HG03442 (cell line): ENCODE measurements around the gene PCNX2.
A peak's percentile ranks its signal among the peaks of the same experiment; 100 is the strongest.

Experiments used
- ATAC-seq: cut with Tn5 transposase; IDR thresholded peaks from one replicate; pipeline ENCODE4 v1.9.1; 2021; ENCODE audit warnings: mild to moderate bottlenecking, moderate library complexity; ENCODE audit not compliant: unreplicated experiment

PCNX2 gene

GRCh38 chr1:233320023-233320422 lies 24.5 kb upstream of the PCNX2 start:
- no peak for ATAC-seq

- ATAC-seq: no peak
Observed at GRCh38 chr1:233319272-233319671, 23.7 kb upstream of the PCNX2 start.

- no peak for ATAC-seq
Observed at GRCh38 chr1:233316473-233316872, 20.9 kb upstream of the PCNX2 start.

GRCh38 chr1:233315718-233316301 lies 20.3 kb upstream of the PCNX2 start:
- ATAC-seq: no peak

GRCh38 chr1:233313434-233314155 lies 18.1 kb upstream of the PCNX2 start:
- ATAC-seq: no peak

- ATAC-seq: no peak
Observed at GRCh38 chr1:233304489-233305102, 9.1 kb upstream of the PCNX2 start.

- no peak for ATAC-seq
Observed at GRCh38 chr1:233300326-233300725, 4.8 kb upstream of the PCNX2 start.

- ATAC-seq: no peak
Observed at GRCh38 chr1:233299450-233299849, 3.9 kb upstream of the PCNX2 start.

DNA sequence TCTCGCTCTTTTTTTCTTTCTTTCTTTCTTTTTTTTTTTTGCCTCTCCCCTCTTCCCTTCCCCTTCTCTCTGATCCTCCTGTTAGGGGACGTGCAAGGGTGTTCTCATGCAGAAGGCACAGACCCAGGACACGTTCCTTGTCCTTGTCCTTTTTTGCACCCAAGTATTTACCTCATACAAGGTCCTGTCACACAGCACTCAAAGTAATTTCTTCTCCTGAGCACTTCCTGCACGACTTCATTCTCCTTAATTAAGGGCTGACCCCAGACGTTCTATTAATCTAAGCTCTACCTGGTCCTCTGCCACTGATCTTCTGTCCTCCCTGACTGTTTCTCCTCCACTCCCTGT lies 424 bp upstream of the PCNX2 start:
- no peak for ATAC-seq

- peak; percentile 47 for ATAC-seq
Observed at GRCh38 chr1:233294913-233295236, 650 bp downstream of the PCNX2 start.

- ATAC-seq: no peak
Observed at GRCh38 chr1:233293556-233294446, 1.7 kb downstream of the PCNX2 start.

DNA sequence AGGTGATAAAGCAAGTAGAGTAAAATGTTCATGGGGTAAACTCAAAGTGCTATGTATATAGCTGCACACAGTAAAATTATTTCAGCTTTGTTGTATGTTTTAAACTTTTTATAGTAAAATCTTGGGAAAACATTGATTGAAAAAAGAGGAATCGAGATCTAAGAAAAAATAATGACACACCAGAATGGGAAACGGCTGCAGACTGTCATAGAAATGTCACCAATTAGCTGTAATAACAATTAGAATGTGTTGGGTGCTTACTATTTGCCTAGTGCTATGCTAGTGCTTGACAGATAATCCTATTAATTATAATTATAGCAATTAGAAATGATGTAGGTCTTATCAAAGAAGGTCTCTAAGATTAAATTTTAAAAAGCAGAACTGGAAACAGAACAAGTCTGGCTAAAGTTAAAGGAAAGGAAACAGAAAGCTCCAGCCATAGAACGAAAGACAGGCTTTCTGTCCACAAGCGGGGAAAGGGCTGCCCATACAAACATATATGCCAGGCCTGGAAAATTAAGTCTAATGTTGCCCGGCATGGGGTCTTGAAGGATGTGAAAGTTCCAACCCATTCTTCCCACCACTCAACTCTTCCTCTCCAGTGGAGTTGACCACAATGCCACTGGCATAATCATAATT lies 5.0 kb downstream of the PCNX2 start:
- no peak for ATAC-seq

- ATAC-seq: no peak
Observed at GRCh38 chr1:233289676-233290075, 5.8 kb downstream of the PCNX2 start.

DNA sequence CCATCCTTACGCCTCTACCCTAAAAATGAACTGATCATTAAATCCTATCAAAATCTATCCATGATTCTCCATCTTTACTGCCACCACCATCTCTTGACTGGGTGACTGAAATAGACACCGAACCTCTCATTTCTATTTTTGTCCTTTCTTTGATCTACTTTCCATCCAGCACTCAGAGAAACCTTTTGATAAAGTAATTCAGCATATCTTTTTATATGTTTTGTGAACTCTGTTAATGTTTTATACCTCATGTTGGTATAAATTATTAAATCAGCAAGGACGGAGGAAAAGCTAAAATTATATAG lies 13.0 kb downstream of the PCNX2 start:
- ATAC-seq: no peak

- peak; percentile 91 for ATAC-seq
Observed at GRCh38 chr1:233281711-233282581, 13.6 kb downstream of the PCNX2 start.

DNA sequence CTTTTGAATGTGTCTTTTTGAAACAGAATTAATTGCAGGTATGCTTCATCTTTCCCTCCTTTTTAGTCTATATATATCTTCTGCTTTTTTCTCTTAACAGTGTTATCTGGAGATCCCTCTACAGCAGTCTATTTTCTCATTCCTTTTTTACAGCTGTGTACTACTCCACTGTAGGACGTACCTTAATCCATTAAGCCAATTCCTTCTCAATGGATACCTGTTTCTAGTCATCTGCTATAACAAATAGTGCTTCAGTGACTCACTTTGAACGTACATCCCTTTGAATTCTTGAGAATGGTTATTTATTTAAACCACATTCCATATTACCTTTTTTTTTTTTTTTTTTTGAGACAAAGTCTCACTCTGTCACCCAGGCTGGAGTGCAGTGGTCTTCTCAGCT lies 15.6 kb downstream of the PCNX2 start:
- ATAC-seq: no peak

- no peak for ATAC-seq
Observed at GRCh38 chr1:233278631-233279030, 16.9 kb downstream of the PCNX2 start.

DNA sequence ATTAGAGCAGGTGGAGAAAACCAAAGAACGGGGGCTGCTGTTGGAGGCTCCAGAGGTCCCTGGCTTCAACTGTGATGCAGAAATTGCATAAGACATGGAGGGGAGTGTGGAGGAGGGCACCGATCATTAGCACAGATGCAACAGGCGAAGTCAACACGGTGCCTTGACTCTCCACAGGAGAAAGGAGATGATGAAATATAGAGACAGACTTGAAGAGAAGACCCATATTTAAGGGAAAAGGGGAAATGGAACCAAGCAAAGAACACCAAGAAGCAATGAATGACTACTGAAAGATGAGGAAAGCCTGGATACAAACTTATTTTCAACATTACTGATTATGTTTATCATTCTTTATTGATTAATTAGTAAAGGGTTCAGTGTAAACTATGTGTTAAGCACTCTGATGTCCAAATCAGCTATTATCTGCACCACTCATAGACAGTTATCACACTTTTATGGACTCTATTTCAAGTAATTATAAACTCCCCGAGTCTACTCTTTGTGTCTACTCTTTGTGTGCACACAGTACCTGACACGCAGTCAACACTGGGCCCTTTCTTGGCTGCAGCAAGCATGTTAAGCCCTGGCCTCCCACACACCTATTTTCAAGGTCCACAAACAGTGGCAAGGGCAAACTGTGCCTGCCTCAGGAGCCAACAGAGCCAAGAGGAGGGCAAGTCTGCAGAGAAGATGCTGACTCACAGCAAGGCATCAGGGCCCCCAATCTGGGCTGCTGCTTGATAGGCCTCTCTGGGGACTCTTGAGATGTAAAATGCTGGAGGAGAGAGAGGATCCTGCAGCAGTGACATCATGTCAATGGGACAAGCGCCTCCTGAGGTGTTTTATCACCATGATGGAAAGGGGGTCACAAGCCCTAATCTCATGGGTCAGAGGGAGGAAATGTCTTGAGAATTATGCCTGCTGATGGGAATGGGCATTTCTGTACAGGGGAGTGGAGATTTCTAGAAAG lies 17.6 kb downstream of the PCNX2 start:
- ATAC-seq: no peak

DNA sequence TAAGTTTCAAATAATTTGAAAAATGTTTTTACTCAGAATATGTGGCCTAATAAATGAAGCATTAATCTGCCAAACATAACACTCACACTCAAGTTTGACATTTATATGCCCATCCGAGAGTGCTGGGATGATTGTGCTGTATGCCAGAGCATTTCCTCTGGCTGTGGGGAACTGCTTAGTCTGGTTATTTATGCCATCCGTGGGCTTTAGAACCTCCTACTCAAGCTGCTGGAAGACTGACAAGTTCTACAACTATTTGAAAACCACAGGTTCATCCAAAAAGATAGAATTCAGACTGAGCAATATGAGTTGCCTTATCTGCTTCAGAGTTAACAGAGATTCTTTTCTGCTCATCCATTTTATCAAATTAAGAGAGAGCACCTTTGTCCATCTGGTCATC lies 25.9 kb downstream of the PCNX2 start:
- no peak for ATAC-seq
